GM19238 (cell line): ENCODE results near the gene ANKDD1B.

Experiments used
- DNase-seq: peaks from one replicate; pipeline ENCODE4 v3.0.0; 2011; ENCODE audit warnings: low spot score; ENCODE audit not compliant: insufficient read length

The ANKDD1B gene

DNA sequence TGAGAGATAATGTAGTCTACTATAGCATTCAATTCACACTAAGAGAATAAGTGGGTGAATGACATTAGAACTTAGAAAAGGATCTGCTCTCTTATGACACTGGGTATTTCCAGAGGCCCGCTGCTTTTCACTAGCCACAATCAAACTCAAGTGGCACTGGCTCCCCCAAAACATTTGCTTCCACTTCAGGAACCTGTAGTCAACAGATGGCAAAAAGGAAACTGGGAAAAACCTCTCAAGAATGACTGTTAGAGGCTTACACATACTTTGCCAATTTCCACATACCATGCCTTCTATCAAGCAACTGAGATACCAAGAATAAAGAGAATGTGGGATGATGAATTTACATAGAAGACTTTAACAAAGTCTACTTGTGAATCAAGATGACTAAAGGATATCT lies 94.8 kb downstream of the ANKDD1B start:
- DNase-seq, result no peak

DNA sequence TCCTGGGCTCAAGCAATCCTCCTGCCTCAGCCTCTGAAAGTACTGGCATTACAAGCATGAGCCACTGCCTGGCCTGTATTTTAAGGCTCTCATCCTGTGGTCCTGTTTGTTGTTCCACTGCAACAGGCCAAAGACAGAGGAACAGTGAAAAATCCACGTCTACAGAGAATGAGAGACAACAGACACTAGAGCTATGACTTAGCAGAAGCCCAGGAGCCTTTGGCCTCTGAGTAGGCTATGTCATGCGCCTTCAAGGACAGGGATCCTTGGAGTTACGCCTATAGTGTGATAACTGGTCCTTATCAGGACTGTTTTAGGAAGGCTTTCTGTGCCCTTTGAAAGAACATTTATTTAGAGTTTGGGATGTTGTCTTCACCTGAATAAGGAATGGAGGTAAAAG lies 95.5 kb downstream of the ANKDD1B start:
- DNase-seq, result no peak

DNA sequence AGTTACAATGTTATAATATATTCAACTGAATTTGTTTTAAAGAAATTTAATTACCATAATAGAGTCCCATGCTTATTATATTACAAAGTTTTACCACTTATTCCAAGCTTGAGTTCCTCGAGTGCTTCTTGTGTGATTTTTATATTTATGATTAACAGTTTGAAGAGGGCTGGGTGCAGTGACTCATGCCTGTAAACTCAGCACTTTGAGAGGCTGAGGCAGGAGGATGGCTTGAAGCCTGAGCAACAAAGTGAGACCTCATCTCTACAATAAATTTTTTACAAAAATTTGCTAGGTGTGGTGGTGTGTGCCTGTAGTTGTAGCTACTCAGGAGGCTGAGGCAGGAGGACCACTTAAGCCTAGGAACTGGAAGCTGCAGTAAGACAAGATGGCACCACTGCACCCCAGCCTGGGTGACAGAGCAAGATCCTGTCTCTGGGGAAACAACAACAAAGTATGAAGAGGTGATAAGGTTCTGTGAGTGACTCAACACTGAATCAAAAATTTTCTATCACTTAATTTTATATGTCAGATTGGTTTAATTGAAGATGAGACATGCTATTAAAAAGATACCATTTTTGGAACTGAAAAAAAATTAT lies 96.8 kb downstream of the ANKDD1B start:
- DNase-seq, result no peak

DNA sequence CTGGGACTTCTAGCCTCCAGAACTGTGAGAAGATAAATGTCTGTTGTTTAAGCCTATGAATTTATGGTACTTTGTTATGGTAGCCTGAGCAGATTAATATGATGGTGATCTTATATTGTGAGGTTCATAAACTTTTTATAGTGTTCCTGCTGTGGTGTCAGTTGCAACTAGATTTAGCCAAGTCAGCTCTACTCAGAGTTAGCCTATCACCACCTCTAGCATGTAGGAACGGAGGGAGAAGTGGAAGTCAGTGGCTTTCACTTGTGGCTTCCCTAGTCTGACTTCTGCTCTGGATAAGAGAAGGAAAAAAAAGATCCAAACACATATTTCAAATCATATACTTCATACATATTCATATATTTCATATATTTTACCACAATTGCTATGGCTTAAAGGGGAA lies 99.4 kb downstream of the ANKDD1B start:
- DNase-seq, result no peak

DNA sequence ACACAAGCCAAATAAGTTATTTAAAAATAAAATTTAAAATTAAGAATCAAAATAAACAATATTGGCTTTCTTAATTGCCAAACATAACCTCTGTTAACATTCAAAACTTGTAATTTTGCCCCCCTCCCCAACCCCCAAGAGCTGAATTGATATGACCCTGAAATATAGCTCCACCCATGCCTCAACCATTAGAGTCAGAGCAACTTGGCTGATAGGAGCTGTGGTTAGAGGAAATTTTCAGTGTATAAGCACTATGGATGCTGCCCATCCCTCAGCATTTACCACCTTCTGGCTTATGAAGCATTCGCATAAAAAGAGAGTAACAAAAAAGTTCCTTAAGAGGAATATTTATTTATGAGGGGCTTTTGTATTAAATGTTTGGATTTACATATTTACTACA lies 99.9 kb downstream of the ANKDD1B start:
- no peak for DNase-seq

DNA sequence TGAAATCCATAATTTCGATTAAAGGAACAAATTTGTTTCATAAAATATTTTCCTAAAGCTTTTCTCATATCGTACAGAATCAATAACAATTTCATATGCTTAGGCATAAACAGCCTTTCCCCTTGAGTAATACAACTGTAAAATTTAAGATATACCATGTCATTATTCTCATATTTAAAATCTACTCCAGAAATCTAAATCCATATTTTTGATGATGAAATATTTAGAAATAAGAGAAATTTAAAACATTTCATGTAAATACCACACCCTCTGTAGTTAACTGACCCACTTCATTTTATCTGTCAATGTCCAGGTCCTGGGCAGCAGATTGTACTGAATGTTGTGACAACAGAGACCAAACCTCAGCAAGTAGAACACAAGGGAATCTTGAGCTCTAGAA lies 100.8 kb downstream of the ANKDD1B start:
- DNase-seq, result no peak

DNA sequence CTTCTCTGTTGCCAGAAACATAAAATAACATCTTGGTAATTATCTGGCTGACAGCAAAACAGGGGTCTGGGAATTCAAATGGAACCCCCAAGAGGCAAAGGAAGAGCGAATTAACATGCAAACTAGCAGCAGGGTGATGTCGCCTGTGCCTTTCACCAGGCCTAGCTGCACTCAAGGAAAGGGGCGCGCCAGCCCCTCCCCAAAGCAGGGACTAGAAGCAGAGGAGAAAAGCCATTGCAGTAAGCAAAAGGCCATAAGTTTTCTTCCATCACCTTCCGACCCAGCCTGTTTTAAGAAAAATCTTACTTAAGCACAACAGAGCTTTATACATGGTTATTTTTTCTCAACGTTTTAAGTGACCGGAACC lies 105.4 kb downstream of the ANKDD1B start:
- DNase-seq, result peak; percentile 6

DNA sequence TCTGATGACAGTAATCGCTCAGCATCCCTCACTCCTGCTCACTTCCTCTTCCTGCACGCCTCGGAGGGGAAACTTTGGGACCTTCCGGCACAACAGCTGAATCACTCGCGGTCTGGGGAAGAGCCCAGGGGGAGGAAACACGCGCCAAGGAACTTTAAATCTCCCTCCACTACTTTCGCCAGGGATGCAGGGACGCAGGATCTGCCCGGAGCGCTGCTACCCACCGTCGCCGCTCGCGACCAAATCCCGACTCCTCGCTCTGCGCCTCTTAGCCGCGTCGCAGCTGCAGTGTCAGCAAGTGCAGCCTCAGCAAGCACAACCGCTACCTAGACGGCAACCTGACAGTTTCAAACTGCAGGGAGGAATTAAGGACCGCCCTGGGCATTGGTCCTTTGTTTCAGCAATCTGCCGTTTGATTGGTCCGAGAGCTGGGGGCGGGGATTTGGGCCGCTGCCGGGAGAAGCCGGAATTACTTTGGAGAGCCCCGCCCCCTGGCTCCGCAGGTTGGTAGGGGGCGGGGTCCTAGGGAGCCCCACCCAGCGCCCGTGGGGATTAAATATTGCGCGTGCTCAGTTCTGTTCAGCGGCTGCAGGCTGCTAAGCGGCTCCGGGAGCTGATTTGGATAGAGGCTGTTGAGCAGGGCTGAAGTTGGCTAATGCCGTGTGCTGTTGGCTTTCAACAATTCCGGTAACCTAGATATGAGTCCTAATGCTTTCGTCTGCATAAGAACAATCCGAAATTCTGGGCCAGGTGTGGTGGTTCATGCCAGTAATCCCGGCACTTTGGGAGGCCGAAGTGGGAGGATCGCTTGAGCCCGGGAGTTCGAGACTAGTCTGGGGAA lies 106.0 kb downstream of the ANKDD1B start, which contains the start of gene POC5:
POC5 (minus strand) TSS at position 356 of the 841 bp plus-strand sequence. CDS start 4,500 bp downstream, outside the sequence.
- peak; percentile 82 for DNase-seq

DNA sequence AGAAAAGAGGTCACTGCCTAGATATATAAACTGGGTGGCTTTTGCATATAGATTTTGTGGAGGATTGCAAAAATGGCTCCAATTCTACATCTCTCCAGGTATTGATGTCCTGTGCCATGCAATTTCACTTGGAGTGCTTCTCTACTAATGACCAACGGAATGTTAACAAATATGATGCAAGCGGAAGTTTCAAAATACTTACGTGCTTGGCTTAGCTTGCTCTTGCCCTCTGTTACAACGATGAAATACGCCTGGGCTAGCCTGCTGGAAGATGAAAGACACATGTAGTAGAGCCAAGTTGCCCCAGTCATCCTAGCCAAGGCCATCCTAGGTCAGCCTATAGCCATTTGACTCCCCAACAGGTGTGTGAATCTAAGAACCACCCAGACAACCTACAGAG lies 109.6 kb downstream of the ANKDD1B start:
- no peak for DNase-seq
